ENCODE data around the gene GNG8.

The GNG8 gene

DNA sequence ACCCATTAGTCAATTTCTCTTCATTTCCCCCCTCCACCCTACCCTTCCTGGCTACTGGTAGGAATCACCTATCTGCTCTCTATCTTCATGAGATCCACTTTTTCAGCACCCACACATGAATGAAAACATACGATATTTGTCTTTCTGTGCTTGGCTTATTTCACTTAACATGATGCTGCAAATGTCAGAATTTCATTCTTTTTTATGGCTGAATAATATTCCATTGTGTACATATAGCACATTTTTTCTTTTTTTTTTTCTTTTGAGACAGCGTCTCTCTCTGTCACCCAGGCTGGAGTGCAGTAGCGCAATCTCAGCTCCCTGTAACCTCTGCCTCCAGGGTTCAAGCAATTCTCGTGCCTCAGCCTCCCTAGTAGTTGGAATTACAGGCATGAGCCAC is 44.7 kb downstream of the GNG8 start:
- no peaks in the 10 kb centered on the region for H3K36me3 ChIP-seq (ENCODE audit: control insufficient read depth in 2 of 2, insufficient read depth in 2 of 2, low read length in 2 of 2)
- H3K9me3 ChIP-seq (ENCODE audit: control insufficient read depth in 2 of 2, low read length in 2 of 2): no peaks in the 10 kb centered on the region
- H3K27ac ChIP-seq (ENCODE audit: low read depth in 2 of 2, low read length in 2 of 2): no peak overlapping the region
- H3K9ac ChIP-seq (ENCODE audit: low read depth in 1 of 2, low read length in 2 of 2): no peak overlapping the region
- H3K4me1 ChIP-seq (ENCODE audit: control insufficient read depth in 2 of 2, insufficient read depth in 2 of 2, low read length in 2 of 2): no peaks in the 10 kb centered on the region
- no peak overlapping the region for H3K4me3 ChIP-seq (ENCODE audit: low read length in 2 of 2)
- no peaks in the 10 kb centered on the region for H3K27me3 ChIP-seq (ENCODE audit: control insufficient read depth in 2 of 2, insufficient read depth in 2 of 2, low read length in 2 of 2)

DNA sequence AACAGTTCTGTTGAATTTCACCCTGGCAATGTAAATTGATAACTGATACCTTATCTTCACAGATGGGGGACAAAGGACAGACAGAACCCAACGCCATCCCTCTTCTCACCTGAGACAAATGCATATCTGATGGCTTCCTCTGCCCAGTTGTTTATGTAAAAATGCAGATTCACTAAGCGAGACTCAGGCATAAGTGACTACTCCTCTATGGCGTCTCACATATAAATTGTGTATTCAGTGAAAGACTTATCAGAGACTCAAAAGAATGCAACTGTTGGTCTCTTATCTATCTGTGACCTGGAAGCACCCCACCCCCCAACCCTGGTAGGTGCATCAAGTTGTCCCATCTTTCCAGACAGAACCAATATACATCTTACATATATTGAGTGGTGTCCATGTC is 48.1 kb downstream of the GNG8 start:
- H3K27ac ChIP-seq (ENCODE audit: low read depth in 2 of 2, low read length in 2 of 2): no peak overlapping the region
- no peaks in the 10 kb centered on the region for H3K36me3 ChIP-seq (ENCODE audit: control insufficient read depth in 2 of 2, insufficient read depth in 2 of 2, low read length in 2 of 2)
- H3K4me3 ChIP-seq (ENCODE audit: low read length in 2 of 2): no peak overlapping the region
- no peaks in the 10 kb centered on the region for H3K27me3 ChIP-seq (ENCODE audit: control insufficient read depth in 2 of 2, insufficient read depth in 2 of 2, low read length in 2 of 2)
- H3K9ac ChIP-seq (ENCODE audit: low read depth in 1 of 2, low read length in 2 of 2): no peak overlapping the region
- no peaks in the 10 kb centered on the region for H3K4me1 ChIP-seq (ENCODE audit: control insufficient read depth in 2 of 2, insufficient read depth in 2 of 2, low read length in 2 of 2)
- H3K9me3 ChIP-seq (ENCODE audit: control insufficient read depth in 2 of 2, low read length in 2 of 2): no peaks in the 10 kb centered on the region

DNA sequence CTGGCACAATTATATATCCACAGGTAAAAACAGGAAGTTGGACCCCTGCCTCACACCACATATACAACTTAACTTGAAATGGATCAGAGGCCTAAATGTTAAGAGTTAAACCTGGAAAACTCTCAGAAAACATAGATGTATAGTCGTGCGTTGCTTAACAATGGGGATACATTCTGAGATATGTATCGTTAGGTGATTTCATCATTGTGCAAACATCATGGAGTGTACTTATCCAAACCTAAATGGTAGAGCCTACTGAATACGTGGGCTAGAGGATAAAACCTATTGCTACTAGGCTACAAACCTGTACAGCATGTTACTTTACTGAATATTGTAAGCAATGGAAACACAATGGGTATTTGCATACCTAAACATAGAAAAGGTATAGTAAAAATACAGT is 49.7 kb downstream of the GNG8 start:
- Histone ChIP-seq H3K9ac (ENCODE audit: low read depth in 1 of 2, low read length in 2 of 2) (no peak overlapping the region), H3K27ac (ENCODE audit: low read depth in 2 of 2, low read length in 2 of 2) (no peak overlapping the region), H3K4me1 (ENCODE audit: control insufficient read depth in 2 of 2, insufficient read depth in 2 of 2, low read length in 2 of 2) (no peaks in the 10 kb centered on the region), H3K4me3 (ENCODE audit: low read length in 2 of 2) (no peak overlapping the region), H3K9me3 (ENCODE audit: control insufficient read depth in 2 of 2, low read length in 2 of 2) (no peaks in the 10 kb centered on the region), H3K27me3 (ENCODE audit: control insufficient read depth in 2 of 2, insufficient read depth in 2 of 2, low read length in 2 of 2) (no peaks in the 10 kb centered on the region), H3K36me3 (ENCODE audit: control insufficient read depth in 2 of 2, insufficient read depth in 2 of 2, low read length in 2 of 2) (no peaks in the 10 kb centered on the region)

DNA sequence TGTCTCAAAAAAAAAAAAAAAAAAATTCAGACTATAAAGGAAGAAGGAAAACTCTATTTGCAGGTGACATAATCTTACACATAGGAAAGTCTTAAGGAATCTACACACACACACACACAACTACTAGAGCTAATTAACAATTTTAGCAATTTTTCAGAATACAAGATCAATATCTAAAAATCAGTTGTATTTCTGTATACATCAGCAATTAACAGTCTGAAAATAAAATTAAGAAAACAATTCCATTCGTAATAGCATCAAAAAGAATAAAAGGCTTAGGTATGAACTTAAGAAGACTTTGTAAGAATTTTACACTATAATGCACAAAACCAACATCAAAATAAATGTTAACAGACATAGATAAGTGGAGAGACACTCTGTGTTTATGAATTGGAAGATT is 50.5 kb downstream of the GNG8 start:
- no peaks in the 10 kb centered on the region for H3K9me3 ChIP-seq (ENCODE audit: control insufficient read depth in 2 of 2, low read length in 2 of 2)
- no peaks in the 10 kb centered on the region for H3K4me1 ChIP-seq (ENCODE audit: control insufficient read depth in 2 of 2, insufficient read depth in 2 of 2, low read length in 2 of 2)
- H3K4me3 ChIP-seq (ENCODE audit: low read length in 2 of 2): no peak overlapping the region
- H3K36me3 ChIP-seq (ENCODE audit: control insufficient read depth in 2 of 2, insufficient read depth in 2 of 2, low read length in 2 of 2): no peaks in the 10 kb centered on the region
- H3K9ac ChIP-seq (ENCODE audit: low read depth in 1 of 2, low read length in 2 of 2): no peak overlapping the region
- H3K27me3 ChIP-seq (ENCODE audit: control insufficient read depth in 2 of 2, insufficient read depth in 2 of 2, low read length in 2 of 2): no peaks in the 10 kb centered on the region
- no peak overlapping the region for H3K27ac ChIP-seq (ENCODE audit: low read depth in 2 of 2, low read length in 2 of 2)
